DMS 273 treated with DMSO at 0.1 percent for 48 hours (cell line): ENCODE measurements around the gene WDR1.
"Not testable (repeated sequence)": the region's sequence is repeated elsewhere in the genome, so short reads cannot be mapped to it uniquely, and the experiment has no call there.

Source experiments
- DNase-seq: peaks from one replicate; lab custom pipeline; 2025; lab: John Stamatoyannopoulos, UW

Gene WDR1

DNA sequence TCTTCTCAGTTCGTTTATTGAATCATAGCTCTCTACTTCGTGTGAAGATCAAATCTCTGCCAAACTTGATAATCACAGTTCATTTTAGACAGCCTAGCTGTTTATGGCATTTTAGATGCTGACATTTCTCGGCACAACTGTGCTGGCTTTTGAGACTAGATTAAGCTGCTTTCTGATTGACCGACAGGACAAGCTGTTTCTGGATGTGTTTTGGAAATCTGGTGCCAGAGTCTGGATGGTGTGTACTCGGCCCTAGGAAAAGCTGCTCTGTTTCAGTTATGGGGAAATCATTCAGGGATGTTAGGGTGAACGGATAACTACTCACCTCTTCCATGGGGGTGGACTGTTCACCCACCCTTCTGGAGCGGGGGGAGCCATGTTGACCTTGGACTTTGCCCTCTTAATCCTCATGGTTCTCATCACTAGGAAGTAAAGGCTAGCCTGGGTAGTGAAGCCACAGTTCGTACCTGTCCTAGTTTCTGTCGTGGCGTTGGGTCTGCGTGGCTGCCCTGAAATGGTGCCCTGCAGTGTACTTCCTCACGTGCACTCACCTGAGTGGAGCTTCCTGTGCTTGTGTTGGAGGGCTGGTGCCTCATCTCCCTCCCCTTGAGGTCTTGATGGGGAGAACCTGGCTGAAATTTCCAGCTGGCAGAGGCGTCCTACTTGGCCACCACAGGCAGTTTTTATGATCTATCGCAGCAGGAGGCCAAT lies 13.7 kb upstream of the WDR1 start:
- DNase-seq: no peak

DNA sequence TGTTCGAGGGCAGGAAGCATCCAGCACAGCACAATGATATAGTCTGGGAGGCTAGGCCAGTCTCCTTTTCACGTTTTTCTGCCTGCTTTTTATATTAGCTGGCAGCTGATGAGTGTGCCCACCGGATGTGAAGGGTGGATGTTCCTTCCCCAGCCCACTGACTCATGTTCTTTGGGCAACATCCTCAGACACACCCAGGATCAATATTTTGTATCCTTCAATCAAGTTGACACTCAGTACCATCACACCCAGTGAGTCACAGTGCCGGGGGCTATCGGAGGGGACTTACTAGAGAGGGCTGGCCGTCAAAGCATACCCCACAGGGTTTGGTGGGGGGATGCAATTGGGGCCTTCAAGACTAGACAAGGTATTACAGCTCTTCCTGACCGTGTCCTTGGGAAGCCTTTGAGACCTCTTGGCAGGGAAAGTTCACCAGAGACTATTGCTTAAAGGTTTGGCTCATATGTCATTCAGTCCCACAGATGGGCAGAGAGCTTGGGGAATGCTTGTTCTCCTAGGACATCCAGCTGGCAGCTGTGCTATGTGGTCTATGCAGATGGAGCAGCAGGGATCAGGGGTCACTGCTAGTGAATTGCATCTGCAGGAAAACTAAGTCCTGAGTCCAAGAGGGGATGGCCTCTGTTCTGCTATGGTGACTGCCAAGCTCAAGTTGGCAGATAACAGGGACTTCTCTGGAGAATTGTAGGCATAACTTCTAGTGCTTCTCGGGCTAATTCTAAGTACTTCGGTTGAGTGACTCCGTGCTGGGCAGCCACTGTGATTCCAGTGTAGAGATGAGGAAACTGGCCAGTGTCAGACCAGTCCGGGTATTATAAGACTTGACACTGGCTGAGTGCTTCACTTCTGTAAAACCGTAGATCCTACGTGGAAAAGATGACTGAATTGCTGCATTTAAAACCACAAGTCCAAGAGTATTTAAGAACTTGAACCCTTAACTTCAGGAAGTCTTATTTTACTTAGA lies 12.9 kb upstream of the WDR1 start:
- no peak for DNase-seq

DNA sequence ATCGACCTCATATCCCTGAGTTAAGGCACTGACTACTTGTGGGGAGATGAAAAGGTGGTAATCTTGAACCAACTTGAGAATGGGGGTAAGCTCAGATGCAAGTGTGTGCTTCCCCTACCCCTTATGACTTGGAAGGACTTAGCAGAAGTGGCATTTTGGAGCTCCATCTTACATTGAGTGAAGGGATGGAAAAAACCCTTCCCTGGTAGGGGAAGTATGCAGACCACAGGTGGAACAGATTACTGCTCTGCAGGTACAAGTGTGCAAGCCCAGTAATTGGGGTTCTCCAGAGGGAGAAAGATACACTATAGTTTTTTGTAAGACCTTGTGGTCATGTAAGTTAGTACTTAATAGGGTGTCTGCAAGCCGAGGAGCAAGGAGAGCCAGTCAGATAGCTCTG lies 12.2 kb upstream of the WDR1 start:
- no peak for DNase-seq

DNA sequence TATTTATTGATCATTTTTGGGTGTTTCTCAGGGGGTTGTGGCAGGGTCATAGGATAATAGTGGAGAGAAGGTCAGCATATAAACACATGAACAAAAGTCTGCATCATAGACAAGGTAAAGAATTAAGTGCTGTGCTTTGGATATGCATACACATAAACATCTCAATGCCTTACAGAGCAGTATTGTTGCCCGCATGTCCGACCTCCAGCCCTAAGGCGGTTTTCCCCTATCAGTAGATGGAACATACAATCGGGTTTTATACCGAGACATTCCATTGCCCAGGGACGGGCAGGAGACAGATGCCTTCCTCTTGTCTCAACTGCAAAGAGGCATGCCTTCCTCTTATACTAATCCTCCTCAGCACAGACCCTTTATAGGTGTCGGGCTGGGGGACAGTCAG lies 10.9 kb upstream of the WDR1 start:
- not testable (repeated sequence) for DNase-seq

DNA sequence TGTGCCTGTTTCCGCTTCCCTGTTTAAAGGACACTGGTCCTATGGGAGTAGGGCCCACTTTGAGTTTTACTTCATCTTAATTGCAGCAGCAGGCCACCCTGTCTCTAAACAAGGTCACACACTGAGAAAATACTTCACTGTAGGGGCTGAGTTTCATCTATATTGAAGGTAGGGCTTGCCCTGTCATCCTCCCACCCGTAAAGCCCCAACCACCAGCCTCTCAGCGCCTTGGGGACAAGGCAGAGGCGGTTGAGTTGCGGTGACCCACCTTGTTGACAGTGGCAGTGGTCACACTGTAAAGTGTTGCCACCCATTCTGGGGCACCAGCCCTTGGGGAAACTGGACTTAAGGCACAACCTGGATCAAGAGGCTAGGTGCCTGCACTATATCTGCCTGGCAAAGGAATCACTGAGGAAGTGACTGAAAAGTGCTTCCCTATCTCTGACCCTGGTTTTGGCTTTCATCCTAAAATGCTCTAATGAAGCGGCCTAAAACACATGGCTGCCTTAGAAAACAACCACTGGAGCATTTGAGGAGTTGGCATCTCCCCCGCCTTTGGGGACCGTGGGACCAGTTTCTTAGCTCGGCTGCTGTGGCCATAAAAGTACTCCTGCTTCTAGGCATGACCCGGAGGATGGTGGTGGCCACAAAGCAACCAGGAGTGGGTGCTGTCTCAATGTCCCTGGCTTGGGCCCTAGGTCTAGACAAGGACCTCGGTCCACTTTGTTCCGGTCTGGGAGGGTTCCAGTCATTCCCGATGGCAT lies 7.8 kb upstream of the WDR1 start:
- DNase-seq: no peak

DNA sequence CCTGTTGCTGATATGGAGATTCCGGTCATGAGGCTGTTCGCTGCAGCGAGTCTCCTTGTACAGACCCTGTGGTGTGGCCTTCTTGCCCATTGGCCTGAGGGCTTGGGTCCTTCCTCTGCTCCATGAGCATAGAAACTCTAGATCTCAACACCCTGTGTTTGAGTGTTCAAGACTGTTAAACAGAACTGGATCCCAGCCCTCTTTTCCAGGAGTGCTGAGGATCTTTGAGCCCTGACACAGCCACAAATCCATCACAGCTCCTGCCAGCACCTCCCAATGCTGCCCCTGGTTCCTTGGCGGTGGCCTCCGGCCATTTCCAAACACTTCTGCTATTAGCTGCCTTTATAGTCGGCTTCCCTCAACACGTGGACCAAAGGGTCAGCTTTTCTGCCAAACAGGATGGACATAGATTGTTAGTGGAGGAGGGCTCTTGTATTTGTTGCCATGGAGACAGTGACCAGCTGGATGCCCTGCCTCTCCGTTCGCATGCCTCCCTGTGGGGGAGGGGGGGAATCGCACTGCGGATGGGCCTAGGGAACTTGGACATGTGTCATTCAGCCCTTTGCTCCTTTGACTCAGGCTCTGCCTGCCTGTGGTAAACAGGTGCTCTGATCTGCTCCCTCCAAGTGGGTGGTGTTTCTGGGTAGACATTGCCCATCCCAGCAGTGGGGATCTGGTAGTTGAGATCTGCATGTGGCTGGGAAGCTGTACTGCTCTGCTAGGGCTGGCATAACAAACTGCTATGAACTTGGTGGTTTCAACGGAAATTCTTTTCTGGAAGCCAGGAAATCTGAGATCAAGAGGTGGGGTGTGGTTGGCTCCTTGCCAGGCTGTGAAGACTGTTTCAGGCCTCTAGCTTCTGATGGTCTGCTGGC lies 6.9 kb upstream of the WDR1 start:
- no peak for DNase-seq

DNA sequence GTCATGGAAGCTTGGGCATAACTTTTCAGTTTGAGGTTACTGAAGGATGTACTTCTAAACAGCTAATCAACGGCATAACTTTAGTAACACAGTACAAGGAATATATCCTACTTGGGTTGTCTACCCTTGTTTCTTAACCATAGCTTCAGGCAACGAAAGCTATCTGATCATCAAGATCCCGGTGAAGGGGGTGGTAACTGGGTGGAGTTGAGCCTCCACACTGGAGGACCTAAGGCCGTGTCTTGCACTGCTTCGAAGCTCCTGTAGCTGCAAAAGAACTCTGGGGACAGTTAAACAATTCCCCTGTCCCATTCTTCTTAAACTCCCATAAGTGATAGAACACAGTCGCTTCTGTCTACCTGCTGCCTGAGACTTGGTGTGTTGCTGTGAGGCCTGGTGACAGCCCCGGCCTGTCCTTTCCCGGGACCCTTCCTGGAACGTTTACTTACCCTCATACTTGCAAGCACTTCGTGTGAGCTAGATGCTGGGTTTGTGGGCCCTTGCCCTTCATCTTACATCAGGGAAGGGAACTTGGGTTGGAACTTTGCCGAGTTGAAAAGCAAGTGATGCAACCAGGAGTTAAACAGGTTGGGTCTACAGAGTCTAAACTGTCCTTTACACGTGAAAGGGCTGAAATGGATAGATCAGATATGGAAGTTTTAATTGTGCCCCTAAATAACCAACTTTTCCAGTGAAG lies 5.8 kb upstream of the WDR1 start:
- DNase-seq: no peak

DNA sequence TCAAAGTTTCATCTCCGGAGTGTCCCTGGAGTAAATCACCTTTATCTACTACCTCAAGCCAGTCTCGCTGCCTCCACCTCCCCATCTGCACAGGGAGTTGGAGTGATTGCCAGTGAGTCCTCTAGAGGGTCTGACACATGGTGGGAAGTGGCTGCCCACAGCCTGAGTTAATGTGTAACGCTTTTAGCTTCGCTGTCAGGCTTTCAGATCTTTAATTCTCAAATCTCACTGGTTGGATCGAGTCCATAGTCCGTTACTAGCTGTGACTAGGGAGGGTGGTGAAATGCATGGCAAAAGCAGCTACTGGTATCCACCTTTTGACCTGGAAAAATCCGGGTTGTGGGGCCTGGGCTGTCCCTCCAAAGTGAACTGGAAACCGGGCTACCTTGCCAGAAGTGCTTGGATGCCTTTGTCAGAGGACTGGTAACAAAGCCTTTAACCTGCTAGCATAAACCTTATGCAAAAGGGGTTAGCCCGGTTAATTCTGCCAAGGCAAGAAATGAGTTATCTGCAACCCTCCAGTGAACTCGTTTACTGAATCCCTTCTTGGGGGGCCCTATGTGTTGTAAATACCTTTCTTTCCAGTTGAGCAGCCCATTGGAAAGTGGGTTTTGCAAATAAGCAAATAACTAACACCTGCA lies 5.1 kb upstream of the WDR1 start:
- no peak for DNase-seq

DNA sequence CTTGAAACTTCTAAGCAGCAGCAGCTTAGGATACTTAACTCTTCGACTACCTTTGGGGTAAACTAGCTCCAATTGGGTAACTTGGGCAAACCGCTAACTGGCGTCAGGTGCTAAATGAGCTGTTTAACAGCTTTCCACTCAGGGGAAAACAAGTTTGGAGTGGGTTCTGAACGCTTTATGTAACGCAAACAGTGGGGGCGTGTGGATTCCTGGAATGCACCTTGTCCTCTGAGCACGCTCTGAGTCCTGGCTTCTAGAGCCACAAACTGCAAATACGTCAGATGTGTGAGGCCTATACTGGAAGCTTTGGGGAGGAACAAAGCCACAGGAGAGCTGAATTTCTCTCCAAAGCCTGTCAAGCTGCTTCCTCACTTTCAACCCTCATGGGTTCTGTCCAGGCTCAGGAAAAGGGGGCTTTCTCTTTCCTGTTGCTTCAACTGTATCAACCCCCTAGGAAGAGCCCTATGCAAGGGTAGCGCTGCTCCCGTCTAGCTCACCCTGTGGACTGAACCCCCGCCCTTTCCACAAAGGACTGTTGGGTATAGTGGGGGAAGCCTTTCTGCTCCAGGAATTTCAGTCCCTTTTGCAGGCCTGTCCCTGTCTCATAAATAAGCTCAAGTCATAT lies 4.5 kb upstream of the WDR1 start:
- no peak for DNase-seq

DNA sequence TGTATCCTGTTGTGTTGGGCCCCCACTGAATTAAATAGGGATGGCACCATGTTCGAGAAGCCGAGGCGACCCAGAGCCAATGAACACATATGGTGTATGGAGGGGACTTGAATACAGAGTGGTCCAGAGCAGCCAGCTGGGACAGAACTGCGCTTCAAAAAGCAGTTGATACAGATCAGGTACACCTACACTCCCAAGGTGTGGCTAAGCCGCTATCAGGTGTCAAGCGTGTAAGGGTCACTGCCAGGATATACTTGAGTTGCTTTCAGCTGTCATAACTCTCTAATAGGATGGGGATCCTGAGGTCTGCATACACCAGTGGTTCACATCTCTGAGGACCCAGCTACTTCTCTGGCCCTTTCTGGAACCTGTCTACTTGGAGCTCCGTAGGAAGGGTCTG lies 3.2 kb upstream of the WDR1 start:
- DNase-seq: no peak

DNA sequence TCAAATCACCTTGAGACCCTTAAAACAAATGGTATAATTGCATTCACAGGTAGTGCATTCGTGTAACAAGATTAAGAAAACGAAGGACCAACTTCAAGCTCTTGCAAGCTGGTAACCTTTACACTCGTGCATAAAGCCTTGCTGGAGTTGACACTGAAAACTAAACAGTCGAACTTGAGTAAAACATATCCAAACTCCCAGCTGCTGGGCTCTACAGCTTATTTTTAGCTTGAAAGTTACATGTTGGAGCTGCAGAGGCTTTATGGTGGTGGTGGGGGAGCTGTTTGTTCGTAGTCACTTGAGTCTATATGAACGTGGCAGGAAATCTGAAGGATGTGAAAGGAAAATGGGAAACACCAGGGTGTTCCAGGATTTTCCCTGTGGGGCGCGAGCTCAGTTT lies 2.7 kb upstream of the WDR1 start:
- no peak for DNase-seq

DNA sequence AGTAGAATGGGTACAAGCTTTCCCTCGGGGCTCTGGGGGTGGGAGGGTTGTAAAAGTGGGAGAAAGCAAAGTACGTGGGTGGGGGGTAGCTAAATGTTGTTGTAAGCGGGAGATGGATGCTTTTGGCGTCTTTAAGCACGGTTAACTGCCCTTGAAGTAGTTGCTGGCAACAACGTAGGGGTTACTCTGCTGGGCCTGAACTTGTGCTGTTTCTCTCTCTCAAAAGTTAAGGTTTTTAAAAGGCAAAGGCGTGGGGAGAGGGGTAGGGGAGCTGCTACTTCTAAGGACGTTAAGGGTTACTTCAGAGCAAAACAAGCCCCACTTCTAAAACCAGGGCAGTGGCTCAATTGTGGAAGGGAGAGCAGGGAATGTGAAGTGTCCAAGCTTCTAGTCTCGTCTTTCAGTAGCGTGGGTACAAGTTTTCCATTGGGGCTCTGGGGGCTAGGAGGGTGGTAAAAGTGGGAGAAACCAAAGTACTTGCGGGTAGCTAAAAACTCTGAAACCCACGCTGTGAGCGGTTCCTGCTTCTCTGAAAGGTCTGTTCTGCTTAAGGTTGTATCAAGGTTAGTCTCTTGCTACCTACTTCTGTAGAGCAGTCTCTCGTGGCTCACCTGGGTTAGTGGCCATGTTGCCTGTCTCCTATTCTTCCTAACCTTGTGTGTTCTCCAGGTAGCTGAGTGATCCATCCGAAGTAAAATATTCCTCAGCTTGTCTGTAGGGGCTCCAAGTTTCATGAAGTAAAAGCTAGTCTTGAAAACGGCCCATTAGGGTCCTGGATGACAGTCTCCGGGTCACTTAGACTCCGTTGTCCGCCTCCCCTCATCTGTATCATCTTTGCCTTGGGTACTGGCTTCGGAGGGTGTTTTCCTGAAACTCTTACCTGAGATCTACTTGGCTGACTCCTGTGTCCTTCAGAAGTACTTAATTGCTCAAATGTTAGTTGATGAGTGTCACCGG lies 1.7 kb upstream of the WDR1 start:
- DNase-seq: no peak

DNA sequence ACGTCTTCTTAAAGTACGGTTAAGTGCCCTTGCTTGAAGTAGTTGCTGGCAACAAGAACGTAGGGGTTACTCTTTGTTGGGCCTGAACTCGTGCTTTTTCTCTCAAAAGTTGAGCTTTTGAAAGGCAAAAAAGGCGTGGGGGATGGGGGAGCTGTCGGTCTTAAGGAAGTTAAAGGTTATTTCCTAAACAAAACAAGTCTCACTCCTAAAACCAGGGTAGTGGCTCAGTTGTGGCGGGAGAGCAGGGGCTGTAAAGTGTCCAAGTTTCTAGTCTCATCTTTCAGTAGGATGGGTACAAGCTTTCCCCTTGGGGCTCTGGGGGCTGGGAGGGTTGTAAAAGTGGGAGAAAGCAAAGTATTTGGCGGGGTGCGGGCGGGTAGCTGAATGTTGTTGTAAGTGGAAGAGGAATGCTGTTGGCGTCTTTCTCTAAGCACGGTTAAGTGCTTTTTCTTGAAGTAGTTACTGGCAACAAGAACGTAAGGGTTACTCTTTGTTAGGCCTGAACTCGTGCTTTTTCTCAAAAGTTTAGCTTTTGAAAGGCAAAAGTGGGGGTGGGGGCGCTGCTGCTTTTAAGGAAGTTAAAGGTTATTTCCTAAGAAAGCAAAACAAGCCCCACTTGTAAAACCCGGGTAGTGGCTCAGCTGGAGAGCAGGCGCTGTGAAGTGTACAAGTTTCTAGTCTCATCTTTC lies 904 bp upstream of the WDR1 start:
- DNase-seq: no peak

DNA sequence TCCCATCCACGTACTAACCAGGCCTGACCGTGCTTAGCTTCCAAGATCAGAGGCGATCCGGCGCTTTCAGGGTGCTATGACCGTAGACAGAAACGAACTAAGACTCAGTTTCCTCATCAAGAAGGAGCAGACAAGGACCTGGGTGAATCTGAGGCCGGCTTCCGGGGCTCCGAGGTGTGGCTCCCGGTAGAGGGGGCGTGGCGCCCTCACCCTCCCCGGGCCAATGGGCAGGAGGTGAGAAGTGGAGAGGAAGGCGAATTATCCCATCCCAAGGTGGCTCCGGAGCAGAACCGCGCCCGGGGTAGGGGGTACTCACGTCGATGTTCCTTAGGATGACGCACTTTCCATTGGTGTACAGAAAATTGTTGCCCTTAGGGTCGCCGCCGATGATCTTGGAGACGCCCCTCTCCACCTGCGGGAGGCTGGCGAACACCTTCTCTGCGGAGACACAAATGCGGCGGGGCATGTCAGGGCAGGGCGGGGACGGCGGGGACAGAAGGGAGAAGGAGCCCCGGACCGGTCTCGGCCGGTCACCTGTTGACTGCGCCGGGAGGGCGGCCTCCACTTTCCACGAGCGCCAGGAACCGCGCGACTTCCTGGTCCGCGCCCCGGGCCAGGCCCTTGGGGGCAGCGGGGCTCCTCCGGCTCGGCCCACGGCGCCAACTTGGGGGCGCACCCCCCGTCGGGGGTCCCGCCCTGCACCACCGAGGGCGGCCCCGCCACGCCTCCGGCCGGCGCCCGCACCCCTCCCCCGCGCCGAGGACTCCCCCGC lies 616 bp downstream of the WDR1 start:
- DNase-seq: no peak

DNA sequence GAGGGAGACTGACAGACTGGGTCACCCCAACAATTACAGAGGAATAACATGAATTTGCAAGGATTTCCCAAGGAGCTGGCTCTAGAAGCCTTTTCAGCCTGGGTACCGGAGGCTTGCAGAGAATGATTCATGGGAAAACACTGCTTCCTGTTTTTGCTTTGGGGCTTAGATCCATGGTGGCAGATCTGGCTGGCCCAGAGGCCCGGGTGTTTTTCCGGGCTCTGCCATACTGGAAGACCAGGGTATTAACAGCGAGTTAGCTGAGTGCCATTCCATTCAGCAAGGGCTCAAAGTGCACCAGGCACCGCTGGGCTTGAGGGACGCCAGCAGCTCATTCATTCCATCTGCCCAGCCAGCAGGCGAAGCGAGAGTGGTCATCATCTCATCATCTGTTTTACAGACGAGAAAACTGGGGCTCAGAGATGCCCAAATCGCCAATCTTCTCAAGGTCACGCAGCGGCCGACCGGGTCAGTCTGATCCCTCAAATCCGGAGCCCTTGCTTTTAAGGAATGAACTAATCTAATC lies 1.3 kb downstream of the WDR1 start:
- no peak for DNase-seq

DNA sequence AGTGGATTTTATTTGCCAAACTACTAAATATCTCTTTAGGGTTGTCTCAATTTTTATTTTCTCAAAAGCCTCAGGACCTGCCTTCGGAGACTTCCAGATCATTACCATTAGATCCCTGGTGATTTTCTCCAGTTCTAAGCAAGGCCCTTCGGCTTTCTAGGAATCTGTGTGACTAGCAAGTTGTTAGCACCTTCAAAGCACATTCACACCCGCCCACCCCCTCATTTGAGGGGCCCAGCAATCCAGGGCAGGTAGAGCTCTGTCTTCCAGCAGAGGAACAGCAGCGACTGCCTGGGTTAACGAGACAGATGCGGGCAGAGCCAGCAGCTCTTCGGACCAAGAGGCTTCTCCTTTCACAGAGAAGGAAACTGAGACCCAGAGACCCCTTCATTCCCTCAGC lies 2.0 kb downstream of the WDR1 start:
- no peak for DNase-seq

DNA sequence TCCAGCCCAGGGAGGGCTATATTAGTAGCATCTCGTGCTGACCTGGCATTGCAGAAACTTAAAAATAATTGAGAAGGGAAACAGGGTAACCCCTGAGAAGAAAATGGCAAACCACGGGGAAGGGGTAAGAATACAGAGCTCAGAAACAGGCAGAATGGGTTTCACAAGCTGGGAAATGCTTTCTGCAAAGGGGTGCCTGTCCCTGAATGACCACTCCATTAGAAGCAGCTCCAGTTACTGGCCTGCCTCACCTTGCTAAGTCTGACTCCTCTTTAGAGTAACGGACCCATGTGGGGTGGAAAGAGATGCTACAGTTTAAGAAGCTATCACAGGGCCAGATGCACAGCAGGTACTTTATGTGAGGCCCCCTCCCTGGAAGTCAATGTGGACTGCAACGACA lies 2.5 kb downstream of the WDR1 start:
- DNase-seq: no peak
